GM23248 (cell line): ENCODE measurements around the gene ACAP1.

Experiments
- EZH2 ChIP-seq: fragments of 200-600 bp; sonication (generic); IDR thresholded peaks from 2 replicates; pipeline ENCODE4 v1.6.1; 2018; ENCODE audit warnings: antibody characterized with exemption, mild to moderate bottlenecking; ENCODE audit not compliant: insufficient read depth, poor library complexity, severe bottlenecking
- EZH2phosphoT487 ChIP-seq: fragments of 200-600 bp; sonication (generic); IDR thresholded peaks from 2 replicates; pipeline ENCODE4 v1.6.1; 2018; ENCODE audit warnings: antibody characterized with exemption, moderate library complexity, mild to moderate bottlenecking, low read depth; ENCODE audit not compliant: insufficient read depth

- TF ChIP-seq EZH2: no peak
- TF ChIP-seq EZH2phosphoT487: no peak
These were observed 26.7 kb upstream of the ACAP1 start for GRCh38 chr17:7309628-7310027.
